ENCODE data around the gene ZDHHC24.

The ZDHHC24 gene

DNA sequence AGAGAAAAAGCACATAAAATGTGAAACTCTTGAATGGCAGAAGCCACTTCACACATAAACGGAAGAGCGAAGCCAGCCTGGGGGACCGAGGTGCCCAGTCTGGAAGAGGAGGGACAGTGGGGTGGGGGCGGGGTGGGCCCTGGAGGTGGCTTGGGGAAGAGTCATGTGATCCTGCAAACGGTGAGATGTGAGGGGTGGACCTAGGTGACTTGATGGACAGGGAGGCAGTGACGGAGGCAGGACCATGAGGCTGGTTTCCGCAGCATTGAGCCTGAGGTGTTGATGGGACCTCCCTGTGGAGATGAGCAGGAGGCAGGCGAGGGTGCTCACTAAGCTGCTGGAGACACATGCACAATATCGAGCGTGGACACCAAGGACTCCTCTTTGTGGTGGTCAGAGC lies 16.8 kb downstream of the ZDHHC24 start:
- H3K4me3 ChIP-seq (replicated peaks; ENCODE audit: low read depth, low read length), result no peak overlapping the region
- TF ChIP-seq, protein P1, sequence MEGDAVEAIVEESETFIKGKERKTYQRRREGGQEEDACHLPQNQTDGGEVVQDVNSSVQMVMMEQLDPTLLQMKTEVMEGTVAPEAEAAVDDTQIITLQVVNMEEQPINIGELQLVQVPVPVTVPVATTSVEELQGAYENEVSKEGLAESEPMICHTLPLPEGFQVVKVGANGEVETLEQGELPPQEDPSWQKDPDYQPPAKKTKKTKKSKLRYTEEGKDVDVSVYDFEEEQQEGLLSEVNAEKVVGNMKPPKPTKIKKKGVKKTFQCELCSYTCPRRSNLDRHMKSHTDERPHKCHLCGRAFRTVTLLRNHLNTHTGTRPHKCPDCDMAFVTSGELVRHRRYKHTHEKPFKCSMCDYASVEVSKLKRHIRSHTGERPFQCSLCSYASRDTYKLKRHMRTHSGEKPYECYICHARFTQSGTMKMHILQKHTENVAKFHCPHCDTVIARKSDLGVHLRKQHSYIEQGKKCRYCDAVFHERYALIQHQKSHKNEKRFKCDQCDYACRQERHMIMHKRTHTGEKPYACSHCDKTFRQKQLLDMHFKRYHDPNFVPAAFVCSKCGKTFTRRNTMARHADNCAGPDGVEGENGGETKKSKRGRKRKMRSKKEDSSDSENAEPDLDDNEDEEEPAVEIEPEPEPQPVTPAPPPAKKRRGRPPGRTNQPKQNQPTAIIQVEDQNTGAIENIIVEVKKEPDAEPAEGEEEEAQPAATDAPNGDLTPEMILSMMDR (IDR thresholded peaks at IDR 0.05; ENCODE audit: low read length, missing control alignments), result no peak
- DNase-seq (ENCODE audit: low read depth), result no peak

DNA sequence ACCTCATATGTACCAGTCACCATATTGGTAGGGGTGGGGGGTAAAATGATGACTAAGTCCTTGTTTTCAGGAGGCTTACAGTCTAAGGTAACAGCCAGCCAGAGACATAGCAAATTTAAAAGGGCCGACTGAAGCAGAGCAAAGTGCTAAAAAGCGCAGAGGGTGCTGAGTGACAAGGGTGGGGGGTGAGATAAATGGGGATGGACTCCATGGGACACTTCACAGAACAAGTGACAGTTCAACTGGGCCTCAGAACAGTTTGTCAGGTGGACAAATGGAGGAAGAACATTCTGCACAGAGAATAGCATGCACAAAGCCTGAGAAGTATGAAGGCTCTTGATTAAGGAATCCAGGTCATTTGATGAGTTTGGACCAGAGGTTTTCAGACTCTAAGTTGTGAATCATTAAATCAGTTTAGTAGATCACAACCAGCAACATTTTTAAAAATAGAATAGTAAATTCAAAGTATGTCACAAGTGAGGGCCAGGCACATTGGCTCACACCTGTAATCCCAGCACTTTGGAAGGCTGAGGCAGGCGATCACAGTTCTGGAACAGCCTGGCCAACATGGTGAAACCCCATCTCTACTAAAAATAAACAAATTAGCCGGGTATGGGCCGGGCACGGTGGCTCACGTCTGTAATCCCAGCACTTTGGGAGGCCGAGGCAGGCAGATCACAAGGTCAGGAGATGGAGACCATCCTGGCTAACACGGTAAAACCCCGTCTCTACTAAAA lies 21.4 kb downstream of the ZDHHC24 start:
- TF ChIP-seq, protein P1 (IDR thresholded peaks at IDR 0.05; ENCODE audit: low read length, missing control alignments), result no peak
- no peak for DNase-seq (ENCODE audit: low read depth)
- no peak overlapping the region for H3K4me3 ChIP-seq (replicated peaks; ENCODE audit: low read depth, low read length)

DNA sequence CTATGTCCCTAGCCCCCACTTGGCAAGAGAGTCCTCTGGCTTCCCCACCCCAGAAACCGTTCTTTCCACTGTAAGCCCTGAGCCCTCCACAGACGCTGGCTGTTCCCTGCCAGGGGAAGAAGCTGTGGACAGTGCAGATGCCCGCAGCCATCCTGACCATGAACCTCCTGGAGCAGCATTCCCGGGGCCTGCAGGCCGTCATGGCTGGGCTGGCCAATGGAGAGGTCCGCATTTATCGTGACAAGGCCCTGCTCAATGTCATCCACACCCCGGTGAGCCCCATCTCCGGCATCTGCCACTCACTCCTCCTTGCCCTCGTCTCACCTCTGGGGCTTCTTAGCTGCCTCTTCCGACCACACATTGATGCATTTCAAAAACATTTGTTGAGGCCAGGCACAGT lies 22.2 kb downstream of the ZDHHC24 start:
- no peak for DNase-seq (ENCODE audit: low read depth)
- H3K4me3 ChIP-seq (replicated peaks; ENCODE audit: low read depth, low read length), result no peak overlapping the region
- TF ChIP-seq, protein P1 (IDR thresholded peaks at IDR 0.05; ENCODE audit: low read length, missing control alignments), result no peak

DNA sequence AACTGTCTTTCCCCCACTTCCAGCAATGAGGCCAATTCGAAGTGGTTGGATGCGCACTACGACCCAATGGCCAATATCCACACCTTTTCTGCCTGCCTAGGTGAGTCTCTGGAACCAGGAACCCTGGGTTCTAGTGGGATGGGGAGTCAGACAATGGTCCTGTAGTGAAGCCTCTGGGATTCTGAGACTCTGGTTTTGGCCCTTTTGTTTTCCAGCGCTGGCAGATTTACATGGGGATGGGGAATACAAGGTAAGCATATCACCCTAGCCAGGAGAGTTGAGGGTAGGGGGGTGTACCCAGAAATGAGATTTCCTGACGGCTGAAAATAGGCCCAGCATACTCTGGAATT lies 34.9 kb downstream of the ZDHHC24 start:
- H3K4me3 ChIP-seq (replicated peaks; ENCODE audit: low read depth, low read length), result peak overlapping the region; percentile 98
- TF ChIP-seq, protein P1 (IDR thresholded peaks at IDR 0.05; ENCODE audit: low read length, missing control alignments), result no peak
- no peak for DNase-seq (ENCODE audit: low read depth)

DNA sequence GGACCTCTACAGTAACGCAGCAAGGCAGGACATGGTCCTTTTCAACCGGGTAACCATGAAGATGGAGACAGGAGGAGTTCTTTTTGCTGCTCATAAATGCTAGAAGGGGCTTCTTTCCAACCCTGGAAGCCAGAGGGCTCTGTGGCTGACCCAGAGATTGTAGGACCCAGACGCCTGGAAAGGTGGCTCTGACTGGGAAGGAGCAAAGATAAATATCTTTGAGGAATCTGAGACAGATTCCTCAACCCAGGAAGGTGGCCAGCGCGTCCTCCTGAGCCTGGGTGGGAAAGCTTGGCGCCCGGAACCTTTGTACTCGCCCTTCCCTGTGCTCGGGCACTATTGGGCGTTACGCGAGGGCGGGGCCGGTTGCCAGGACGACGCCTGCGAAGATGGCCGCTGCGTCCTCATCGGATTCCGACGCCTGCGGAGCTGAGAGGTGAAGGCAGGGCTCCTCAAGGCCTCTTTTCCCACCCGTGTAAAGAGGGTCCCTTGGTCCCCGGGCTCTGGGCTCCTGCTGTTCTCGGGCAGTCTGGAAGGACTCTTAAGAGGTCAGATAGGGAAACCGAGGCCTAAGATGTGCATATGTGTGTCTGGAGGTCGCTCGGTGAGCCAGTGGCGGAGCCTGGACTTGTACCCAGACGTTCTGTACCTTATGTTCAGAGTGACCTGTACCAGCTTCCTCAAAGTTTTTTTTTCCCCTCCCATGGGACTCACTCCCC lies 35.4 kb downstream of the ZDHHC24 start, which contains the start of gene BBS1:
BBS1 (plus strand) TSS at position 365 of the 719 bp plus-strand sequence; CDS start at position 390, 25 bp downstream.
- DNase-seq (ENCODE audit: low read depth), result peak; percentile 81
- H3K4me3 ChIP-seq (replicated peaks; ENCODE audit: low read depth, low read length), result peak within 1 kb of the TSS; percentile 98
- TF ChIP-seq, protein P1 (IDR thresholded peaks at IDR 0.05; ENCODE audit: low read length, missing control alignments), result no peak

DNA sequence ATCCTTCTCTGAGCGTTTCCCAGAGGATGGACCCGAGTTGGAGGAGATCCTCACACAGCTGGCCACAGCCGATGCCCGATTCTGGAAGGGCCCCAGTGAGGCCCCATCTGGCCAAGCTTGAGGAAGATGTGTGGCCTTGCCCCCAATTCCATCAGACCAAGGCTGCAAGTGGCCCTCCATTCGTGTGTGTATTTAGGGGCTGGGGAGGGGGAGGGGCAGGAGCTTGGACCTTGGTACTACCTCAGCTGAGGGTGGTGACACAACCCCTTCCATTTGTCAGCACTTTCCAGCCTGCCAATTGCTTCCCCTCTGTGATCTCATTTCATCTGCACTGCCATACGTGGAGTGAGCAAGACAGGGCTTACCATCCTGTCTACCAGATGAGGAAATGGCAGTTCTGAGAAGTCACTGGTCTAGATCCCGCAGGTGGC lies 36.7 kb downstream of the ZDHHC24 start:
- DNase-seq (ENCODE audit: low read depth), result no peak
- no peak overlapping the region for H3K4me3 ChIP-seq (replicated peaks; ENCODE audit: low read depth, low read length)
- TF ChIP-seq, protein P1 (IDR thresholded peaks at IDR 0.05; ENCODE audit: low read length, missing control alignments), result no peak

All from fibroblast of pulmonary artery (primary cell).